ENCODE data around the gene SAMD3. TPM values are rescaled to one million over a fixed set of nuclear protein-coding genes. Genes with fewer than 3 reads are reported as not detected.

Gene SAMD3
- total RNA-seq, 1 experiment from 2014 or later = 7.5 TPM

- no peak overlapping the region for H3K9ac ChIP-seq (ENCODE audit: low read length)
- H3K36me3 ChIP-seq (ENCODE audit: control insufficient read depth in 1 of 2, insufficient read depth in 2 of 2, low read length in 2 of 2) = peaks cover 0 to 11% of the 10 kb centered on the region in 2 experiments; a peak in 2 of 4 replicates
- RAD21 ChIA-PET (ENCODE audit: low non-redundant PET in 1 of 2, low total read pairs in 2 of 2, uncharacterized antibody in 2 of 2, unreplicated experiment in 2 of 2) = no interaction called here
- no peaks in the 10 kb centered on the region for H3K27me3 ChIP-seq (ENCODE audit: insufficient read depth, low read length)
- H3K9me2 ChIP-seq (ENCODE audit: insufficient read depth) = no peaks in the 10 kb centered on the region
- no peak overlapping the region for H3K4me3 ChIP-seq (replicated peaks in 1 of 2; ENCODE audit: low read depth in 1 of 2, low read length in 2 of 2)
- POLR2A ChIA-PET = no interaction called here
- ATAC-seq = no peak
- H2AFZ ChIP-seq (ENCODE audit: low read depth, low read length, poor library complexity, severe bottlenecking) = no peak overlapping the region
- BruUV-seq (replicated peaks) = no TSS peak
- no peak overlapping the region for H3K27ac ChIP-seq (ENCODE audit: low read depth, low read length)
- TF ChIP-seq CEBPB (IDR thresholded peaks at IDR 0.05; ENCODE audit: low read depth) (no peak), YY1 (IDR thresholded peaks at IDR 0.05; ENCODE audit: extremely low read depth, insufficient replicate concordance, low read depth, low read length) (no peak), CTCF (IDR thresholded peaks at IDR 0.05 in 2 of 3, conservative IDR thresholded peaks at IDR 0.05 in 1 of 3; ENCODE audit: borderline replicate concordance in 1 of 3, insufficient read depth in 1 of 3, low read depth in 2 of 3, low read length in 2 of 3) (no peak), ZBTB33 (IDR thresholded peaks at IDR 0.05; ENCODE audit: extremely low read depth, insufficient replicate concordance, low read length) (no peak), ATF3 (IDR thresholded peaks at IDR 0.05) (no peak), RAD21 (IDR thresholded peaks at IDR 0.05; ENCODE audit: low read depth) (no peak), SIN3A (IDR thresholded peaks at IDR 0.05; ENCODE audit: low read depth) (no peak), CBX3 (IDR thresholded peaks at IDR 0.05; ENCODE audit: low read depth) (no peak), SRF (IDR thresholded peaks at IDR 0.05; ENCODE audit: low read depth) (no peak), EZH2phosphoT487 (IDR thresholded peaks at IDR 0.05; ENCODE audit: borderline replicate concordance) (no peak), SP1 (IDR thresholded peaks at IDR 0.05; ENCODE audit: low read depth) (no peak), REST (IDR thresholded peaks at IDR 0.05; ENCODE audit: low read depth) (no peak), FOSL1 (IDR thresholded peaks at IDR 0.05; ENCODE audit: low read depth) (no peak), MAX (IDR thresholded peaks at IDR 0.05) (no peak), ELF1 (IDR thresholded peaks at IDR 0.05; ENCODE audit: borderline replicate concordance, low read depth) (no peak), ZFX (IDR thresholded peaks at IDR 0.05) (no peak)
- H3K9me3 ChIP-seq (ENCODE audit: control insufficient read depth in 1 of 2, insufficient read depth in 1 of 2, low read depth in 1 of 2, low read length in 2 of 2) = no peaks in the 10 kb centered on the region
- H3K79me2 ChIP-seq (ENCODE audit: insufficient read depth, low read length) = no peaks in the 10 kb centered on the region
- H3K4me2 ChIP-seq (ENCODE audit: low read length) = no peak overlapping the region
- CTCF ChIA-PET = no interaction called here
- DNase-seq (ENCODE audit: low read depth, low spot score) = no peak
- intact Hi-C loops (cut with micrococcal nuclease) = no loop called here
- no peaks in the 10 kb centered on the region for H3K4me1 ChIP-seq (ENCODE audit: control insufficient read depth in 1 of 2, insufficient read depth in 2 of 2, low read length in 2 of 2)
- no peaks in the 10 kb centered on the region for H4K20me1 ChIP-seq (ENCODE audit: insufficient read depth)
Observed at GRCh38 chr6:130138116-130138908, 84.4 kb downstream of the SAMD3 start.

Data from HCT116 (cell line).